WTC11 (cell line): Measurements from ENCODE around the gene SULT1C2. TPM values are rescaled to one million over a fixed set of nuclear protein-coding genes. Genes with fewer than 3 reads are reported as not detected.

Experiments used
- ATAC-seq: fragments of 200-7000 bp; cut with Tn5 transposase; 2 replicates; pipeline ENCODE4 v1.10.0; 2021; ENCODE audit warnings: mild to moderate bottlenecking, moderate library complexity
- Bru-seq: library from RNA; stranded (reverse); fragments of 400-500 nt; gene quantifications from one replicate; lab custom pipeline; 2021; lab: Mats Ljungman, UMichigan
- CTCF ChIA-PET: fragments of 300-600 bp; sonication (Branson Sonifier 250); formaldehyde crosslinking; loops from one replicate; lab custom pipeline; 2021; ENCODE audit warnings: antibody characterized with exemption; lab: Charles Lee
- POLR2A ChIA-PET: fragments of 350-600 bp; sonication (Branson Sonifier 250); formaldehyde crosslinking; loops from one replicate; lab custom pipeline; 2021; ENCODE audit warnings: antibody characterized with exemption; lab: Charles Lee
- DNase-seq: peaks from one replicate; pipeline ENCODE4 v3.0.0; 2021; ENCODE audit warnings: low spot score
- H3K27ac Mint-ChIP-seq: 2 replicates; pipeline ENCODE4 v1.8.0; 2021; ENCODE audit warnings: mixed read lengths
- H3K27me3 Mint-ChIP-seq: 2 replicates; pipeline ENCODE4 v1.8.0; 2021; ENCODE audit warnings: low read depth, mild to moderate bottlenecking, moderate library complexity, mixed read lengths
- H3K36me3 Mint-ChIP-seq: 2 replicates; pipeline ENCODE4 v1.8.0; 2021; ENCODE audit warnings: mixed read lengths
- H3K4me1 Mint-ChIP-seq: 2 replicates; pipeline ENCODE4 v1.8.0; 2022; ENCODE audit warnings: mixed read lengths
- H3K4me3 Mint-ChIP-seq: 2 replicates; pipeline ENCODE4 v1.8.0; 2021; ENCODE audit warnings: mild to moderate bottlenecking, moderate library complexity, mixed read lengths
- H3K9me3 Mint-ChIP-seq: 2 replicates; pipeline ENCODE4 v1.8.0; 2021; ENCODE audit warnings: mixed read lengths
- ATF1 ChIP-seq: sonication (generic); formaldehyde crosslinking; IDR thresholded peaks from 2 replicates; pipeline ENCODE4 v1.8.1; 2023; ENCODE audit warnings: mild to moderate bottlenecking, moderate library complexity, missing genetic modification reagents
- CBFB ChIP-seq: sonication (generic); formaldehyde crosslinking; IDR thresholded peaks from 2 replicates; pipeline ENCODE4 v1.8.1; 2022; ENCODE audit warnings: mild to moderate bottlenecking, low read depth, missing genetic modification reagents
- ELF4 ChIP-seq: sonication (generic); formaldehyde crosslinking; IDR thresholded peaks from 2 replicates; pipeline ENCODE4 v1.8.1; 2022; ENCODE audit warnings: low read depth, mild to moderate bottlenecking, moderate library complexity, missing genetic modification reagents
- ETV6 ChIP-seq: sonication (generic); formaldehyde crosslinking; IDR thresholded peaks from 2 replicates; pipeline ENCODE4 v1.8.1; 2022; ENCODE audit warnings: mild to moderate bottlenecking, missing genetic modification reagents
- JAZF1 ChIP-seq: fragments of 250-450 bp; sonication (Bioruptor Pico); IDR thresholded peaks from 2 replicates; pipeline ENCODE4 v1.9.0; 2021; ENCODE audit warnings: moderate library complexity, mild to moderate bottlenecking, inconsistent platforms
- KAT7 ChIP-seq: sonication (generic); formaldehyde crosslinking; IDR thresholded peaks from 2 replicates; pipeline ENCODE4 v1.8.1; 2023; ENCODE audit warnings: missing genetic modification reagents, mild to moderate bottlenecking, borderline replicate concordance
- MXD4 ChIP-seq: fragments of 250-450 bp; sonication (Bioruptor Pico); IDR thresholded peaks from 2 replicates; pipeline ENCODE4 v1.8.0; 2021; ENCODE audit warnings: mild to moderate bottlenecking, moderate library complexity, borderline replicate concordance
- NFATC4 ChIP-seq: fragments of 250-450 bp; sonication (Bioruptor Pico); IDR thresholded peaks from 2 replicates; pipeline ENCODE4 v1.9.0; 2021; ENCODE audit warnings: mild to moderate bottlenecking
- NFYB ChIP-seq: sonication (generic); formaldehyde crosslinking; conservative IDR thresholded peaks from 2 replicates; pipeline ENCODE4 v1.8.0; 2022; ENCODE audit warnings: low read depth, missing genetic modification reagents
- NR1H2 ChIP-seq: sonication (generic); formaldehyde crosslinking; IDR thresholded peaks from 2 replicates; pipeline ENCODE4 v1.9.0; 2021; ENCODE audit warnings: mild to moderate bottlenecking, moderate library complexity, missing genetic modification reagents
- SMAD3 ChIP-seq: sonication (generic); formaldehyde crosslinking; IDR thresholded peaks from 2 replicates; pipeline ENCODE4 v1.8.0; 2022; ENCODE audit warnings: missing genetic modification reagents, mild to moderate bottlenecking, borderline replicate concordance
- ZNF671 ChIP-seq: fragments of 250-450 bp; sonication (Bioruptor Pico); IDR thresholded peaks from 2 replicates; pipeline ENCODE4 v1.8.0; 2021; ENCODE audit warnings: mild to moderate bottlenecking
- long read RNA-seq, 3 experiments: library from RNA in 1 of 3; library from capped mRNA in 1 of 3; library from polyadenylated mRNA in 1 of 3; unstranded in 2 of 3; stranded (forward) in 1 of 3; transcript quantifications; one replicate each; pipeline ENCODE4 v2.0.0, GENCODE V29; 2021
- total RNA-seq: library from RNA; stranded (reverse); gene quantifications from 3 replicates; pipeline ENCODE4 v1.2.3, GENCODE V29; 2021
- TF ChIP-seq, protein P1 (sequence below): fragments of 250-450 bp; sonication (Bioruptor Pico); IDR thresholded peaks from 2 replicates; pipeline ENCODE4 v1.9.0; 2021; ENCODE audit warnings: mild to moderate bottlenecking, borderline replicate concordance
- TF ChIP-seq, protein P2 (sequence below): fragments of 200-600 bp; IDR thresholded peaks from 2 replicates; pipeline ENCODE4 v1.8.0; 2022; ENCODE audit warnings: antibody characterized with exemption
- TF ChIP-seq, protein P3 (sequence below): fragments of 250-450 bp; sonication (Bioruptor Pico); IDR thresholded peaks from 2 replicates; pipeline ENCODE4 v2.1.2; 2022; ENCODE audit warnings: mild to moderate bottlenecking, moderate library complexity
- TF ChIP-seq, protein P4 (sequence below): fragments of 250-450 bp; sonication (Bioruptor Pico); IDR thresholded peaks from 2 replicates; pipeline ENCODE4 v1.9.0; 2021; ENCODE audit warnings: mild to moderate bottlenecking
- TF ChIP-seq, protein P5 (sequence below): fragments of 250-450 bp; sonication (Bioruptor Pico); IDR thresholded peaks from 2 replicates; pipeline ENCODE4 v1.8.0; 2021; ENCODE audit warnings: mild to moderate bottlenecking
- TF ChIP-seq, protein P6 (sequence below): sonication (generic); formaldehyde crosslinking; IDR thresholded peaks from 2 replicates; pipeline ENCODE4 v1.8.1; 2022; ENCODE audit warnings: low read depth, mild to moderate bottlenecking, moderate library complexity, missing genetic modification reagents, borderline replicate concordance

SULT1C2 gene
- total RNA-seq (2.2 to 3.4 TPM (median 2.6 TPM) in 3 replicates), Bru-seq, nascent RNA (percentile 46 among the genes with signal in this experiment)
- long read RNA-seq, experiment 1, partial matches to known transcripts, result 4 of 6 reads
- long read RNA-seq, experiment 1, other reads (novel, unspliced or antisense), result 2 of 6 reads
- long read RNA-seq, experiment 2, full-length matches to known transcripts, result 1 of 2 reads
- long read RNA-seq, experiment 2, partial matches to known transcripts, result 1 of 2 reads
- long read RNA-seq, experiment 2, other reads (novel, unspliced or antisense), result 0 of 2 reads
- long read RNA-seq, experiment 3, partial matches to known transcripts, result 0 of 2 reads
- long read RNA-seq, experiment 3, other reads (novel, unspliced or antisense), result 0 of 2 reads

DNA sequence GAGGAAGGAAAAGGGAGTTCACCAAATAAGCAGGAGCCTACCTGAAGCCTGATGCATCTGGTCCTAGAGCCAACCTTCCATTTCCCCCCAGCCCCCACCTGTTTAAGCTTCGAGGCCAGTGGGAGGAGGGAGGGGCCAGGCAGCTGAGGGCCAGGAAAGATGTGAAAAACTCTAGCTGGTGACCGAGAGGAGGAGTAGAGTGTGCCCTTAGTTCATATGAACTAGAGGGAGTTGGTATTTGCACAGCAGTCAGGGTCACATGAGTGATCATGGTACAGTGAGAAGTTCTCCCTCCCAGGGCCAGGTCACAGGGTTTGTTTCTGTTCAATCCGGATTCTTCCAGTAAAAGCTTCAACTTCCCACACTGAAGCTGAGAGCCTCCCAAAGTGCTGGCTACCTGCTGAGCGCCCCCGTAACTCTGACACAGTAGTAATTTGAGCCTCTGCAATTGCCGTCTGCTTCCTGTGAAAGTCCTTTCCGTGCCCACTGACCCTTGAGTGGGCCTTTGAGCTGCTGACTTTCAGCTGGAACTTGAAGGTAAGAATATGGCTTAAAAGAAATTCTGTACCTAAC is at the start of gene SULT1C2:
Gene SULT1C2 (plus strand): TSS at position 362 of the 573 bp plus-strand sequence. CDS start 4,773 bp downstream, outside the sequence.
- no peaks in the 10 kb centered on the region for H3K27me3 Mint-ChIP-seq
- CTCF ChIA-PET, result interaction anchor here (1.2 to 1.4 kb wide), 2 partner anchors 104 to 348 kb away, joined by 3 to 7 read pairs; no protein-coding TSS in a partner anchor
- H3K36me3 Mint-ChIP-seq, result no peaks in the 10 kb centered on the region
- H3K27ac Mint-ChIP-seq, result peak within 1 kb of the TSS; percentile 58
- H3K4me3 Mint-ChIP-seq, result peak within 1 kb of the TSS; percentile 53
- TF ChIP-seq JAZF1 (CRISPR knock-in tag), result no peak
- TF ChIP-seq, protein P1, sequence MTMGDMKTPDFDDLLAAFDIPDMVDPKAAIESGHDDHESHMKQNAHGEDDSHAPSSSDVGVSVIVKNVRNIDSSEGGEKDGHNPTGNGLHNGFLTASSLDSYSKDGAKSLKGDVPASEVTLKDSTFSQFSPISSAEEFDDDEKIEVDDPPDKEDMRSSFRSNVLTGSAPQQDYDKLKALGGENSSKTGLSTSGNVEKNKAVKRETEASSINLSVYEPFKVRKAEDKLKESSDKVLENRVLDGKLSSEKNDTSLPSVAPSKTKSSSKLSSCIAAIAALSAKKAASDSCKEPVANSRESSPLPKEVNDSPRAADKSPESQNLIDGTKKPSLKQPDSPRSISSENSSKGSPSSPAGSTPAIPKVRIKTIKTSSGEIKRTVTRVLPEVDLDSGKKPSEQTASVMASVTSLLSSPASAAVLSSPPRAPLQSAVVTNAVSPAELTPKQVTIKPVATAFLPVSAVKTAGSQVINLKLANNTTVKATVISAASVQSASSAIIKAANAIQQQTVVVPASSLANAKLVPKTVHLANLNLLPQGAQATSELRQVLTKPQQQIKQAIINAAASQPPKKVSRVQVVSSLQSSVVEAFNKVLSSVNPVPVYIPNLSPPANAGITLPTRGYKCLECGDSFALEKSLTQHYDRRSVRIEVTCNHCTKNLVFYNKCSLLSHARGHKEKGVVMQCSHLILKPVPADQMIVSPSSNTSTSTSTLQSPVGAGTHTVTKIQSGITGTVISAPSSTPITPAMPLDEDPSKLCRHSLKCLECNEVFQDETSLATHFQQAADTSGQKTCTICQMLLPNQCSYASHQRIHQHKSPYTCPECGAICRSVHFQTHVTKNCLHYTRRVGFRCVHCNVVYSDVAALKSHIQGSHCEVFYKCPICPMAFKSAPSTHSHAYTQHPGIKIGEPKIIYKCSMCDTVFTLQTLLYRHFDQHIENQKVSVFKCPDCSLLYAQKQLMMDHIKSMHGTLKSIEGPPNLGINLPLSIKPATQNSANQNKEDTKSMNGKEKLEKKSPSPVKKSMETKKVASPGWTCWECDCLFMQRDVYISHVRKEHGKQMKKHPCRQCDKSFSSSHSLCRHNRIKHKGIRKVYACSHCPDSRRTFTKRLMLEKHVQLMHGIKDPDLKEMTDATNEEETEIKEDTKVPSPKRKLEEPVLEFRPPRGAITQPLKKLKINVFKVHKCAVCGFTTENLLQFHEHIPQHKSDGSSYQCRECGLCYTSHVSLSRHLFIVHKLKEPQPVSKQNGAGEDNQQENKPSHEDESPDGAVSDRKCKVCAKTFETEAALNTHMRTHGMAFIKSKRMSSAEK (CRISPR knock-in tag), result no peak
- no peak for TF ChIP-seq NFYB (CRISPR knock-in tag)
- TF ChIP-seq NFATC4, result no peak
- TF ChIP-seq, protein P2, sequence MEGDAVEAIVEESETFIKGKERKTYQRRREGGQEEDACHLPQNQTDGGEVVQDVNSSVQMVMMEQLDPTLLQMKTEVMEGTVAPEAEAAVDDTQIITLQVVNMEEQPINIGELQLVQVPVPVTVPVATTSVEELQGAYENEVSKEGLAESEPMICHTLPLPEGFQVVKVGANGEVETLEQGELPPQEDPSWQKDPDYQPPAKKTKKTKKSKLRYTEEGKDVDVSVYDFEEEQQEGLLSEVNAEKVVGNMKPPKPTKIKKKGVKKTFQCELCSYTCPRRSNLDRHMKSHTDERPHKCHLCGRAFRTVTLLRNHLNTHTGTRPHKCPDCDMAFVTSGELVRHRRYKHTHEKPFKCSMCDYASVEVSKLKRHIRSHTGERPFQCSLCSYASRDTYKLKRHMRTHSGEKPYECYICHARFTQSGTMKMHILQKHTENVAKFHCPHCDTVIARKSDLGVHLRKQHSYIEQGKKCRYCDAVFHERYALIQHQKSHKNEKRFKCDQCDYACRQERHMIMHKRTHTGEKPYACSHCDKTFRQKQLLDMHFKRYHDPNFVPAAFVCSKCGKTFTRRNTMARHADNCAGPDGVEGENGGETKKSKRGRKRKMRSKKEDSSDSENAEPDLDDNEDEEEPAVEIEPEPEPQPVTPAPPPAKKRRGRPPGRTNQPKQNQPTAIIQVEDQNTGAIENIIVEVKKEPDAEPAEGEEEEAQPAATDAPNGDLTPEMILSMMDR, result no peak
- no peak for TF ChIP-seq ELF4 (CRISPR knock-in tag)
- TF ChIP-seq, protein P3, sequence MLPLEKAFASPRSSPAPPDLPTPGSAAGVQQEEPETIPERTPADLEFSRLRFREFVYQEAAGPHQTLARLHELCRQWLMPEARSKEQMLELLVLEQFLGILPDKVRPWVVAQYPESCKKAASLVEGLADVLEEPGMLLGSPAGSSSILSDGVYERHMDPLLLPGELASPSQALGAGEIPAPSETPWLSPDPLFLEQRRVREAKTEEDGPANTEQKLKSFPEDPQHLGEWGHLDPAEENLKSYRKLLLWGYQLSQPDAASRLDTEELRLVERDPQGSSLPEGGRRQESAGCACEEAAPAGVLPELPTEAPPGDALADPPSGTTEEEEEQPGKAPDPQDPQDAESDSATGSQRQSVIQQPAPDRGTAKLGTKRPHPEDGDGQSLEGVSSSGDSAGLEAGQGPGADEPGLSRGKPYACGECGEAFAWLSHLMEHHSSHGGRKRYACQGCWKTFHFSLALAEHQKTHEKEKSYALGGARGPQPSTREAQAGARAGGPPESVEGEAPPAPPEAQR, result no peak
- TF ChIP-seq SMAD3, result no peak
- TF ChIP-seq, protein P4, sequence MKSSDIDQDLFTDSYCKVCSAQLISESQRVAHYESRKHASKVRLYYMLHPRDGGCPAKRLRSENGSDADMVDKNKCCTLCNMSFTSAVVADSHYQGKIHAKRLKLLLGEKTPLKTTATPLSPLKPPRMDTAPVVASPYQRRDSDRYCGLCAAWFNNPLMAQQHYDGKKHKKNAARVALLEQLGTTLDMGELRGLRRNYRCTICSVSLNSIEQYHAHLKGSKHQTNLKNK, result no peak
- TF ChIP-seq, all 79 proteins: peak for 0
- DNase-seq (peak; percentile 62), ATAC-seq (peak; percentile 93)
- Mint-ChIP-seq H3K9me3 (peaks cover 20% of the 10 kb centered on the region), H3K4me1 (peaks cover 22% of the 10 kb centered on the region)
- POLR2A ChIA-PET, result interaction anchor here (1.0 kb wide), 1 partner anchor 245 kb away, joined by 3 read pairs; the partner anchor contains the start of gene LIMS1

DNA sequence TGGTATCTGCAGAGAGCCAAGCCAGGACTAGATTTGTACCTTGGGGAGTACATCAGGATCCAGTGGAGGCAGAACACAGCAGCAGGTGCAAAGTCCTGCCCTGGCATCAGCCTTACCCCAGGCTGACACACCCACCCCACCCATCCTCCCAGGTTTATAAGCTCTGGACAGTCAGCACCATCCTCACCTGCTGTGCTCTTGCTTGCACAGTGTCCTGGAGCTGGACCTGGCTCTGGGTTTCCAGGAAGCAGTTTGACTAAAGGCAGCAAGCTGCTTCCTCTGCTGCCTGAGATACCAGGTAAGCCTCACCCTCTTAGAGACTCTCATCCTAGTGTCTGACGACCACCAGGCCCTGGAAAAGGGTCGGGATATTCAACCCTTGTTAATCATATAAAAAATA is 48.9 kb upstream of the SULT1C2 start, which contains the start of gene SULT1C3:
Gene SULT1C3 (plus strand): TSS at position 183 of the 400 bp plus-strand sequence. CDS start 7,227 bp downstream, outside the sequence.
- POLR2A ChIA-PET, result no interaction called here
- Mint-ChIP-seq H3K9me3 (peaks cover 76% of the 10 kb centered on the region), H3K4me1 (no peaks in the 10 kb centered on the region), H3K4me3 (no peak within 1 kb of the TSS), H3K36me3 (peaks cover 50% of the 10 kb centered on the region), H3K27ac (no peak within 1 kb of the TSS), H3K27me3 (no peaks in the 10 kb centered on the region)
- CTCF ChIA-PET, result no interaction called here
- no peak for DNase-seq
- no peak for ATAC-seq
- TF ChIP-seq CBFB (CRISPR knock-in tag), result no peak
- no peak for TF ChIP-seq ZNF671 (CRISPR knock-in tag)
- TF ChIP-seq NR1H2 (CRISPR knock-in tag), result no peak
- TF ChIP-seq MXD4, result no peak
- no peak for TF ChIP-seq KAT7 (CRISPR knock-in tag)
- TF ChIP-seq, protein P5, sequence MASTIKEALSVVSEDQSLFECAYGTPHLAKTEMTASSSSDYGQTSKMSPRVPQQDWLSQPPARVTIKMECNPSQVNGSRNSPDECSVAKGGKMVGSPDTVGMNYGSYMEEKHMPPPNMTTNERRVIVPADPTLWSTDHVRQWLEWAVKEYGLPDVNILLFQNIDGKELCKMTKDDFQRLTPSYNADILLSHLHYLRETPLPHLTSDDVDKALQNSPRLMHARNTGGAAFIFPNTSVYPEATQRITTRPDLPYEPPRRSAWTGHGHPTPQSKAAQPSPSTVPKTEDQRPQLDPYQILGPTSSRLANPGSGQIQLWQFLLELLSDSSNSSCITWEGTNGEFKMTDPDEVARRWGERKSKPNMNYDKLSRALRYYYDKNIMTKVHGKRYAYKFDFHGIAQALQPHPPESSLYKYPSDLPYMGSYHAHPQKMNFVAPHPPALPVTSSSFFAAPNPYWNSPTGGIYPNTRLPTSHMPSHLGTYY (CRISPR knock-in tag), result no peak
- no peak for TF ChIP-seq ETV6 (CRISPR knock-in tag)
- TF ChIP-seq, protein P2, result no peak
- TF ChIP-seq ATF1 (CRISPR knock-in tag), result no peak
- TF ChIP-seq, protein P6, sequence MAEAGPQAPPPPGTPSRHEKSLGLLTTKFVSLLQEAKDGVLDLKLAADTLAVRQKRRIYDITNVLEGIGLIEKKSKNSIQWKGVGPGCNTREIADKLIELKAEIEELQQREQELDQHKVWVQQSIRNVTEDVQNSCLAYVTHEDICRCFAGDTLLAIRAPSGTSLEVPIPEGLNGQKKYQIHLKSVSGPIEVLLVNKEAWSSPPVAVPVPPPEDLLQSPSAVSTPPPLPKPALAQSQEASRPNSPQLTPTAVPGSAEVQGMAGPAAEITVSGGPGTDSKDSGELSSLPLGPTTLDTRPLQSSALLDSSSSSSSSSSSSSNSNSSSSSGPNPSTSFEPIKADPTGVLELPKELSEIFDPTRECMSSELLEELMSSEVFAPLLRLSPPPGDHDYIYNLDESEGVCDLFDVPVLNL (CRISPR knock-in tag), result no peak
- TF ChIP-seq JAZF1 (CRISPR knock-in tag), result no peak
